Heart right ventricle (tissue), 16 donors: ENCODE results near the gene TRPV4. TPM values are rescaled to one million over a fixed set of nuclear protein-coding genes. Genes with fewer than 3 reads are reported as not detected.

Experiments used
- ATAC-seq, 8 donors: fragments of 200-7000 bp; cut with Tn5 transposase; one replicate each; pipeline ENCODE4 v1.9.1; 2020; ENCODE audit warnings: mild to moderate bottlenecking in 8 of 8, moderate library complexity in 8 of 8, moderate number of reproducible peaks in 1 of 8
- DNase-seq, 2 donors: peaks; one replicate each; pipeline ENCODE4 v3.0.0-alpha.2; 2020
- H3K27ac ChIP-seq, 10 donors: fragments of 200-600 bp; sonication (generic) in 2 of 10; one replicate each; pipeline versions ENCODE4 v1.5.0 to v1.8.0; 2020 to 2022; ENCODE audit warnings: mild to moderate bottlenecking in 3 of 10
- H3K27me3 ChIP-seq, 7 donors: fragments of 200-600 bp; one replicate each; pipeline ENCODE4 v1.8.0; 2021 to 2022; ENCODE audit warnings: mild to moderate bottlenecking in 2 of 7
- H3K36me3 ChIP-seq, 9 donors: fragments of 200-600 bp; sonication (generic) in 1 of 9; one replicate each; pipeline versions ENCODE4 v1.5.0 to v1.8.0; 2020 to 2022; ENCODE audit warnings: mild to moderate bottlenecking in 2 of 9
- H3K4me1 ChIP-seq, 9 donors: fragments of 200-600 bp; sonication (generic) in 1 of 9; one replicate each; pipeline versions ENCODE4 v1.5.0 to v1.8.0; 2020 to 2022; ENCODE audit warnings: mild to moderate bottlenecking in 4 of 9
- H3K4me3 ChIP-seq, 10 donors: fragments of 200-600 bp; sonication (generic) in 2 of 10; one replicate each; pipeline versions ENCODE4 v1.5.0 to v1.8.0; 2020 to 2022; ENCODE audit warnings: mild to moderate bottlenecking in 7 of 10, moderate library complexity in 2 of 10
- H3K9me3 ChIP-seq, 11 donors: fragments of 200-600 bp in 10 of 11; sonication (generic) in 2 of 11; one replicate each; pipeline versions ENCODE4 v1.5.0 to v1.8.0; 2013 to 2022; ENCODE audit warnings: mild to moderate bottlenecking in 2 of 11, control low read depth in 1 of 11, moderate library complexity in 1 of 11
- WGBS, 2 donors: extraction: QIAGEN DNeasy Blood & Tissue Kit; methylation state at CpG; one replicate each; pipeline ENCODE4 v1.1.7; 2013; ENCODE audit warnings: inconsistent platforms in 1 of 2; 5-methylcytosine and 5-hydroxymethylcytosine counted together
- intact Hi-C, 10 donors: fragments of 100-400 bp; cut with DNase I; formaldehyde crosslinking; loops; one replicate each; pipeline versions ENCODE4 v1.11.1 to v1.14.2; 2022
- polyA plus RNA-seq, 2 donors: library from polyadenylated mRNA; stranded (reverse); fragments of 200-250 nt; gene quantifications; one replicate each; pipeline ENCODE4 v1.2.3, GENCODE V29; 2013
- total RNA-seq, 10 donors: library from RNA; stranded (reverse); fragmentation: NEBNext Ultra II Directional in 3 of 10; extraction: Animal tissue kit (Norgen Biotek cat#: 25700) in 3 of 10; gene quantifications; one replicate each; pipeline versions ENCODE4 v1.2.1 to v1.2.4, GENCODE V29; 2021 to 2023
- TF ChIP-seq, protein P1 (sequence below), 9 donors: fragments of 200-600 bp; sonication (generic) in 2 of 9; IDR thresholded peaks; one replicate each; pipeline versions ENCODE4 v1.5.0 to v1.8.0; 2021 to 2022; ENCODE audit warnings: antibody characterized with exemption in 9 of 9, mild to moderate bottlenecking in 5 of 9, moderate library complexity in 1 of 9
- donor health status: Arrhythmogenic right ventricular cardiomyopathy.
- donor health status: ischemic (EF 13 %, LVEDD 7.1; RV severe dilation, severe dysfunction).
- donor health status: healthy with polysubstance abuse.
- donor health status: DM: no; HTN: yes; CAD: no.
- donor health status: DM: no; HTN: no; CAD: no.
- donor health status: ischemic (EF 25% LVEDD 6.9; RV normal size, moderate dysfunction).
- donor health status: ischemic (EF 25% LVEDD 5.7; RV mildly dilated, moderate dysfunction).
- donor health status: healthy.
- donor health status: DM: yes; HTN: yes; CAD: no.
- donor health status: Ischemic cardiomyopathy.
- donor health status: ischemic (EF 35%, LVEDD 5.7; RV mildly dilated, moderate dysfunction).
- donor health status: nonischemic (EF 11% LVEDD 7.7; RV severe dilation, severe dysfunction).
- donor health status: DM: yes; HTN: yes; CAD: no.
- donor health status: PGD.
- donor health status: ischemic (EF 29% LVEDD 5.4; RV normal size, mild dysfunction).
- donor health status: nonischemic (EF 23%, LVEDD 6.1; RV moderate dilation, normal function).

TRPV4 gene
- total and polyA plus RNA-seq, 12 donors: 0.07 to 1.0 (median 0.28) TPM; not detected in 2

DNA sequence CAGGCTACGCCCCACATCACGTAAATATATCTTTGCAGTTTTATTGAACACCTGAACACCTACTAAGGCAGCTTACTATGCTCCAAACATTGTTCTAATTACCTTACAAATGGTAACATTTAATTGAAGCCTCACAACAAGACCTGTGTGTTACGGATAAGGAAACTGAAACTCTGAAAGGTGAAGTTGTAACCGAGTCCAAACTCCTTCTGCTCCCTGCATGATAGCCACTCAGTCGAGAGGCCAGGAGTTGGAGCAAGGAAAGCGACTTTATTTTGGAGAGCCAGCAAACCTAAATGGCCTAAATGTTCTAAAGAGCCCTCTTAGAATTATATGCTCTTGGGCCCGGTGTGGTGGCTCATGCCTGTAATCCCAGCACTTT is 12.6 kb upstream of the TRPV4 start:
- Histone ChIP-seq H3K9me3 (no peaks in the 10 kb centered on the region), H3K27me3 (no peaks in the 10 kb centered on the region), H3K36me3 (peaks cover 0 to 6% (median 0%) of the 10 kb centered on the region in 9 donors), H3K4me1 (peaks cover 0 to 30% (median 0%) of the 10 kb centered on the region in 9 donors), H3K27ac (peak overlapping the region in 1 of 10 donors; percentile 60), H3K4me3 (peak overlapping the region in 4 of 10 donors; percentile 25 to 33 (median 28))
- DNase-seq (no peak), ATAC-seq (no peak)
- intact Hi-C loops: loop anchor here in 7 of 10 donors (1.0 to 2.0 kb wide), 2 partner anchors 41 kb away; no protein-coding TSS in a partner anchor
- TF ChIP-seq, protein P1, sequence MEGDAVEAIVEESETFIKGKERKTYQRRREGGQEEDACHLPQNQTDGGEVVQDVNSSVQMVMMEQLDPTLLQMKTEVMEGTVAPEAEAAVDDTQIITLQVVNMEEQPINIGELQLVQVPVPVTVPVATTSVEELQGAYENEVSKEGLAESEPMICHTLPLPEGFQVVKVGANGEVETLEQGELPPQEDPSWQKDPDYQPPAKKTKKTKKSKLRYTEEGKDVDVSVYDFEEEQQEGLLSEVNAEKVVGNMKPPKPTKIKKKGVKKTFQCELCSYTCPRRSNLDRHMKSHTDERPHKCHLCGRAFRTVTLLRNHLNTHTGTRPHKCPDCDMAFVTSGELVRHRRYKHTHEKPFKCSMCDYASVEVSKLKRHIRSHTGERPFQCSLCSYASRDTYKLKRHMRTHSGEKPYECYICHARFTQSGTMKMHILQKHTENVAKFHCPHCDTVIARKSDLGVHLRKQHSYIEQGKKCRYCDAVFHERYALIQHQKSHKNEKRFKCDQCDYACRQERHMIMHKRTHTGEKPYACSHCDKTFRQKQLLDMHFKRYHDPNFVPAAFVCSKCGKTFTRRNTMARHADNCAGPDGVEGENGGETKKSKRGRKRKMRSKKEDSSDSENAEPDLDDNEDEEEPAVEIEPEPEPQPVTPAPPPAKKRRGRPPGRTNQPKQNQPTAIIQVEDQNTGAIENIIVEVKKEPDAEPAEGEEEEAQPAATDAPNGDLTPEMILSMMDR (IDR thresholded peaks at IDR 0.05): no peak
- WGBS, 2 donors: 89 to 93% methylated on average over 7 of the region's 7 CpGs

DNA sequence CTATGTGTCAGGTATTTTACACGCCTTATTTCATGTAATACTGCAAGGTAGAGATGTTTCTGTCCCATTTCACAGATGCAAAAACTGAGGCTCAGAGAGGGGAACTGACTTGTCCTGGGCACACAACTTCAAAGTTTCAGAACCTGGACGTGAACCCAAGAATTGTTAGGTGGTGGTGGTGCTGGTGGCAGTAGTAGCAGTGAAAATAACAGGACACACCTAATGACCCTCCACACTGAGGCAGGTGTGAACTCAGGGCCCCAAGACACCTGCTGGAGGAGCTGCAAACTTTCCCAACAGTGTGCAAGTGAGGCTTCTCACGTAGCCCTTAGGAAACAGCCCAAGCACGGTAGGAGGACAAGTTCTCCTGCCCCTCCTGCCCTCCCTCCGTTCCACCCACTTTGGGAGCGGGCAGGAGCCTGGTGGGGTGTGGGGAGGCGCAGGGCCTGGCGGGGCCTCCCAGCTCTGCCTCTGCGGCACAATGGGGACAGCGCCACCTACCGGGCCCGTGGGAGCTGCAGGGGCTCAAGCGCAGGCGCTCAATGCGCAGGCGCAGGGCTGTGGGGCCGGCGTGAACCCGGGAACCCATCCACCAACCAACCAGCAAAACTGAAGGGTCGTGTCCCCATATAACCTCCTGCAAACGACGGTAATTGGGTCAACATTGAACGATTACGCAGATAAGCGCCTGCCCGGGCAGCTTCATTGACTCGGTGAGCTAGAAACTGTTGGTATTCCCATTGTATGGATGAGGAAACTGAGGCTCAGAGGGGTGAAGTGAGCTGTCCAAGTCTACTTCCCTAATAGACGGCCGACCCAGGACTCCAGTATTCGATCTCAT is 12.0 kb upstream of the TRPV4 start:
- intact Hi-C loops: loop anchor here in 8 of 10 donors (1.0 to 5.0 kb wide), 3 partner anchors 38 to 40 kb away; no protein-coding TSS in a partner anchor
- Histone ChIP-seq H3K4me1 (peaks cover 0 to 30% (median 0%) of the 10 kb centered on the region in 9 donors), H3K27me3 (no peaks in the 10 kb centered on the region), H3K27ac (peak overlapping the region in 1 of 10 donors; percentile 60), H3K9me3 (no peaks in the 10 kb centered on the region), H3K36me3 (peaks cover 0 to under 1% (median 0%) of the 10 kb centered on the region in 9 donors), H3K4me3 (peak overlapping the region in 6 of 10 donors; percentile 17 to 33 (median 27))
- ATAC-seq (peak; percentile 87 to 98 (median 95)), DNase-seq (peak; percentile 83 to 90)
- WGBS, 2 donors: 10 to 12% methylated on average over 30 of the region's 30 CpGs
- TF ChIP-seq, protein P1 (IDR thresholded peaks at IDR 0.05): peak; percentile 90 to 100 (median 98)

DNA sequence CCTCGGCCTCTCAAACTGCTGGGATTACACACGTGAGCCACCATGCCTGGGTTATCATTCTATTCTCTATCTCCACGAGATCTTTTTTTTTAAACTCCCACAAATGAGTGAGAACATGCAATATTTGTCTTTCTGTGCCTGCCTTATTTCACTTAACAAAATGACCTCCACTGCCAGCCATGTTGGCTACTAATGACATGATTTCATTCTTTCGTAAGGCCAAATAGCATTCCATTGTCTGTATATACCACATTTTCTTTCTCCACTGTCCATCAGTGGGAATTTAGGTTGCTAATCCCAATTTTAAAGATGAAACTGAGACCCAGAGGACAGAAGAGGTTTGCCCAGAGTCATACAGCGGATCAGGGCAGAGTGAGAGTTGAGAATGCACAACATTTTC is 10.9 kb upstream of the TRPV4 start:
- Histone ChIP-seq H3K36me3 (no peaks in the 10 kb centered on the region), H3K4me3 (no peak overlapping the region), H3K4me1 (peaks cover 0 to 30% (median 0%) of the 10 kb centered on the region in 9 donors), H3K27me3 (no peaks in the 10 kb centered on the region), H3K27ac (no peak overlapping the region), H3K9me3 (no peaks in the 10 kb centered on the region)
- TF ChIP-seq, protein P1 (IDR thresholded peaks at IDR 0.05): no peak
- 88 to 91% methylated on average over 5 of the region's 5 CpGs for WGBS, 2 donors
- ATAC-seq (no peak), DNase-seq (no peak)
- intact Hi-C loops: loop anchor here in 7 of 10 donors (2.0 to 5.0 kb wide), 2 partner anchors 37 to 39 kb away; no protein-coding TSS in a partner anchor

DNA sequence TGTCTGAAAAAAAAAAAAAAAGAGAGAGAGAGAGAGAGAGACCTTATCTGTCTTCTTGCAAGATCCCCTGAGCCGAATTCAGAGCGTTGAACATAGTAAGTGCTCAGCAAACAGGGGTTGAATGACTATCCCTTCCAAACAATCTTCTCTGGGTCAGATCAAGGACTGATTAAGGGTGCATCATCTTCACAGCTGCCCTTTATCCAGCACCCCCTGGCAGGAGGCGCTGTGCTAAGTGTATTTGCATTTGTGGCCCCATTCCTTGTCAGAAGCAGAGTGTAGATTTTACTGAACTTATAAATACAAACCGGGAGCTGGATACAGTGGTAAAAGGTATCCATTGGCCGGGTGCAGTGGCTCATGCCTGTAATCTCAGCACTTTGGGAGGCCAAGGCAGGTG is 8.8 kb upstream of the TRPV4 start:
- no peaks in the 10 kb centered on the region for H3K36me3 ChIP-seq
- DNase-seq (no peak), ATAC-seq (no peak)
- no peaks in the 10 kb centered on the region for H3K27me3 ChIP-seq
- TF ChIP-seq, protein P1 (IDR thresholded peaks at IDR 0.05): no peak
- peaks cover 0 to 26% (median 0%) of the 10 kb centered on the region in 9 donors for H3K4me1 ChIP-seq
- H3K27ac ChIP-seq: no peak overlapping the region
- no peaks in the 10 kb centered on the region for H3K9me3 ChIP-seq
- H3K4me3 ChIP-seq: no peak overlapping the region
- 81 to 85% methylated on average over 5 of the region's 5 CpGs for WGBS, 2 donors
- intact Hi-C loops: loop anchor here in 1 of 10 donors (5.0 kb wide), 1 partner anchor 35 kb away; no protein-coding TSS in a partner anchor
